NCI-H146 (cell line): Measurements from ENCODE around the gene ZNF593OS.

ENCODE experiments used
- DNase-seq: peaks from one replicate; lab custom pipeline; 2025; lab: John Stamatoyannopoulos, UW

Gene ZNF593OS

GRCh38 chr1:26125946-26126320 lies 45.7 kb downstream of the ZNF593OS start:
- no peak for DNase-seq

- DNase-seq: no peak
These were observed 46.2 kb downstream of the ZNF593OS start for GRCh38 chr1:26125382-26125781.

- DNase-seq: no peak
These were observed 47.0 kb downstream of the ZNF593OS start for GRCh38 chr1:26124418-26125331.

- DNase-seq: no peak
These were observed 48.4 kb downstream of the ZNF593OS start for GRCh38 chr1:26122988-26123973.

GRCh38 chr1:26121854-26122773 lies 49.5 kb downstream of the ZNF593OS start:
- no peak for DNase-seq

GRCh38 chr1:26119892-26120608 lies 51.6 kb downstream of the ZNF593OS start:
- DNase-seq: no peak
